ENCODE measurements around the gene PTPRD.

- TF ChIP-seq SCRT1 (tag by site-specific recombination; IDR thresholded peaks at IDR 0.05; ENCODE audit: borderline replicate concordance) (no peak), ZNF223 (tag by site-specific recombination; IDR thresholded peaks at IDR 0.05) (no peak), ZNF416 (tag by site-specific recombination; IDR thresholded peaks at IDR 0.05) (no peak), ZBTB1 (tag by site-specific recombination; IDR thresholded peaks at IDR 0.05) (no peak), CTCF (tag by site-specific recombination; IDR thresholded peaks at IDR 0.05) (no peak), REST (tag by site-specific recombination; IDR thresholded peaks at IDR 0.05) (no peak)
These were observed 359.5 kb downstream of the PTPRD start for GRCh38 chr9:10253341-10253740.
